H9 (cell line): Measurements from ENCODE around the gene BMPR2. TPM values are rescaled to one million over a fixed set of nuclear protein-coding genes. Genes with fewer than 3 reads are reported as not detected.

Experiments
- DNase-seq: peaks from one replicate; pipeline ENCODE4 v3.0.0-alpha.2; 2017
- H2AFZ ChIP-seq: one replicate; pipeline ENCODE4 v1.6.1; 2013; ENCODE audit warnings: mild to moderate bottlenecking, low read length, control low read depth, moderate library complexity
- H2AK5ac ChIP-seq: 2 replicates; pipeline ENCODE4 v1.6.1; 2013; ENCODE audit warnings: low read length, control low read depth, mixed read lengths; ENCODE audit not compliant: insufficient read length
- H2BK120ac ChIP-seq: one replicate; pipeline ENCODE4 v1.6.1; 2013; ENCODE audit warnings: low read depth, mild to moderate bottlenecking, low read length, control low read depth, inconsistent platforms; ENCODE audit not compliant: poor library complexity, severe bottlenecking
- H2BK12ac ChIP-seq: 2 replicates; pipeline ENCODE4 v1.6.1; 2013; ENCODE audit warnings: low read length, control low read depth, mixed read lengths, low read depth; ENCODE audit not compliant: insufficient read length
- H2BK15ac ChIP-seq: 2 replicates; pipeline ENCODE4 v1.6.1; 2013; ENCODE audit warnings: low read depth, low read length, control low read depth
- H2BK20ac ChIP-seq: one replicate; pipeline ENCODE4 v1.6.1; 2013; ENCODE audit warnings: low read depth, mild to moderate bottlenecking, low read length, control low read depth, inconsistent platforms; ENCODE audit not compliant: poor library complexity, severe bottlenecking
- H2BK5ac ChIP-seq: 2 replicates; pipeline ENCODE4 v1.6.1; 2013; ENCODE audit warnings: low read length, control low read depth, mixed read lengths; ENCODE audit not compliant: insufficient read length
- H3K14ac ChIP-seq: 2 replicates; pipeline ENCODE4 v1.6.1; 2013; ENCODE audit warnings: low read length, control low read depth; ENCODE audit not compliant: insufficient read depth
- H3K18ac ChIP-seq: 2 replicates; pipeline ENCODE4 v1.6.1; 2013; ENCODE audit warnings: low read depth, mild to moderate bottlenecking, mixed read lengths, low read length, control low read depth; ENCODE audit not compliant: insufficient read length
- H3K23ac ChIP-seq: 2 replicates; pipeline ENCODE4 v1.6.1; 2013; ENCODE audit warnings: low read length, control low read depth, mixed read lengths, low read depth; ENCODE audit not compliant: insufficient read length
- H3K23me2 ChIP-seq: 2 replicates; pipeline ENCODE4 v1.6.1; 2013; ENCODE audit warnings: low read depth, mild to moderate bottlenecking, mixed read lengths, low read length, control low read depth; ENCODE audit not compliant: insufficient read length, poor library complexity, severe bottlenecking
- H3K27ac ChIP-seq: 2 replicates; pipeline ENCODE4 v1.5.1; 2013; ENCODE audit warnings: low read length, control low read depth, mixed read lengths, low read depth; ENCODE audit not compliant: insufficient read length
- H3K27me3 ChIP-seq: 2 replicates; pipeline ENCODE4 v1.6.1; 2013; ENCODE audit warnings: low read length, control low read depth, inconsistent platforms; ENCODE audit not compliant: insufficient read depth
- H3K4ac ChIP-seq: 2 replicates; pipeline ENCODE4 v1.6.1; 2013; ENCODE audit warnings: low read depth, mild to moderate bottlenecking, control low read depth, inconsistent platforms, low read length, moderate library complexity
- H3K4me1 ChIP-seq: 2 replicates; pipeline ENCODE4 v1.6.1; 2013; ENCODE audit warnings: low read length, control low read depth, inconsistent platforms; ENCODE audit not compliant: insufficient read depth
- H3K4me2 ChIP-seq: 2 replicates; pipeline ENCODE4 v1.6.1; 2013; ENCODE audit warnings: low read length, control low read depth, mixed read lengths; ENCODE audit not compliant: insufficient read length, insufficient read depth
- H3K56ac ChIP-seq: 2 replicates; pipeline ENCODE4 v1.6.1; 2013; ENCODE audit warnings: low read depth, mild to moderate bottlenecking, mixed read lengths, low read length, control low read depth; ENCODE audit not compliant: insufficient read length
- H3K79me1 ChIP-seq: 2 replicates; pipeline ENCODE4 v1.6.1; 2013; ENCODE audit warnings: low read depth, mild to moderate bottlenecking, moderate library complexity, low read length, control low read depth, inconsistent platforms; ENCODE audit not compliant: insufficient read depth, poor library complexity, severe bottlenecking
- H3K79me2 ChIP-seq: 2 replicates; pipeline ENCODE4 v1.6.1; 2013; ENCODE audit warnings: low read length, control low read depth, inconsistent platforms; ENCODE audit not compliant: insufficient read depth
- H3K9ac ChIP-seq: 2 replicates; pipeline ENCODE4 v1.6.1; 2013; ENCODE audit warnings: low read length, control low read depth, mixed read lengths; ENCODE audit not compliant: insufficient read length; ENCODE audit errors: extremely low read depth
- H3K9me3 ChIP-seq: one replicate; pipeline ENCODE4 v1.6.1; 2013; ENCODE audit warnings: low read depth, low read length, inconsistent platforms; ENCODE audit not compliant: control insufficient read depth
- H3T11ph ChIP-seq: one replicate; pipeline ENCODE4 v1.6.1; 2013; ENCODE audit warnings: mild to moderate bottlenecking, low read length, control low read depth, inconsistent platforms
- H4K20me1 ChIP-seq: one replicate; pipeline ENCODE4 v1.6.1; 2013; ENCODE audit not compliant: control insufficient read depth, insufficient read length, insufficient read depth
- H4K5ac ChIP-seq: 2 replicates; pipeline ENCODE4 v1.6.1; 2013; ENCODE audit warnings: low read depth, mild to moderate bottlenecking, mixed read lengths, low read length, control low read depth; ENCODE audit not compliant: insufficient read length
- H4K8ac ChIP-seq: replicated peaks from 2 replicates; pipeline ENCODE4 v1.6.1; 2013; ENCODE audit warnings: low read length, control low read depth, mixed read lengths, low read depth; ENCODE audit not compliant: insufficient read length
- H4K91ac ChIP-seq: 2 replicates; pipeline ENCODE4 v1.6.1; 2013; ENCODE audit warnings: low read depth, mild to moderate bottlenecking, moderate library complexity, mixed read lengths, low read length, control low read depth; ENCODE audit not compliant: insufficient read length
- H3K27ac Mint-ChIP-seq, 3 experiments: 2 replicates in 2 of 3; 3 replicates in 1 of 3; pipeline ENCODE4 v1.8.0; 2020 to 2021; ENCODE audit warnings: mixed read lengths in 3 of 3, mild to moderate bottlenecking in 1 of 3, moderate library complexity in 1 of 3
- H3K27me3 Mint-ChIP-seq: 2 replicates; pipeline ENCODE4 v1.8.0; 2021; ENCODE audit warnings: low read depth, mild to moderate bottlenecking, moderate library complexity, mixed read lengths
- H3K36me3 Mint-ChIP-seq, 3 experiments: 2 replicates in 2 of 3; 3 replicates in 1 of 3; pipeline ENCODE4 v1.8.0; 2020 to 2021; ENCODE audit warnings: low read depth in 3 of 3, mixed read lengths in 3 of 3; ENCODE audit not compliant: insufficient read depth in 1 of 3
- H3K4me1 Mint-ChIP-seq, 2 experiments: 2 replicates each; pipeline ENCODE4 v1.8.0; 2020; ENCODE audit warnings: mixed read lengths in 2 of 2
- H3K4me3 Mint-ChIP-seq, 2 experiments: 2 replicates in 1 of 2; 3 replicates in 1 of 2; pipeline ENCODE4 v1.8.0; 2020 to 2021; ENCODE audit warnings: mild to moderate bottlenecking in 2 of 2, mixed read lengths in 2 of 2, moderate library complexity in 1 of 2
- H3K9me3 Mint-ChIP-seq, 2 experiments: 2 replicates in 1 of 2; 3 replicates in 1 of 2; pipeline ENCODE4 v1.8.0; 2020; ENCODE audit warnings: mild to moderate bottlenecking in 2 of 2, mixed read lengths in 2 of 2, moderate library complexity in 1 of 2
- CTCF ChIP-seq: fragments of 200-600 bp; sonication (generic); conservative IDR thresholded peaks from 3 replicates; pipeline ENCODE4 v1.8.0; 2021; ENCODE audit warnings: antibody characterized with exemption, mild to moderate bottlenecking
- WGBS: extraction: QIAGEN DNeasy Blood & Tissue Kit; methylation state at CpG from one replicate; pipeline ENCODE4 v1.1.7; 2013; ENCODE audit warnings: missing lambda C conversion rate, low lambda C conversion rate, mixed read lengths; ENCODE audit not compliant: insufficient read length; ENCODE audit errors: extremely low coverage; 5-methylcytosine and 5-hydroxymethylcytosine counted together
- total RNA-seq: library from RNA; stranded (reverse); gene quantifications from 2 replicates; pipeline ENCODE4 v1.2.1, GENCODE V29; 2021

BMPR2 gene
- total RNA-seq, 1 experiment from 2014 or later, result 17.3 TPM

GRCh38 chr2:202425036-202425435 lies 48.9 kb downstream of the BMPR2 start:
- no CpG with 5 or more reads among the region's 5 CpGs for WGBS
- no peak overlapping the region for H3K4me2 ChIP-seq
- Mint-ChIP-seq H3K4me3 (no peak overlapping the region), H3K9me3 (no peaks in the 10 kb centered on the region), H3K27me3 (no peaks in the 10 kb centered on the region), H3K27ac (peak overlapping the region in 2 of 3 experiments; percentile 1 to 53; a peak in 3 of 7 replicates), H3K36me3 (peaks cover 0 to 9% (median 0%) of the 10 kb centered on the region in 3 experiments; a peak in 4 of 7 replicates), H3K4me1 (peaks cover 18 to 21% of the 10 kb centered on the region in 2 experiments)
- H2AK5ac ChIP-seq, result no peak overlapping the region
- no peak overlapping the region for H3K4ac ChIP-seq
- H2BK20ac ChIP-seq, result no peak overlapping the region
- H3T11ph ChIP-seq, result no peak overlapping the region
- H3K27me3 ChIP-seq, result no peaks in the 10 kb centered on the region
- no peak overlapping the region for H3K18ac ChIP-seq
- H3K79me2 ChIP-seq, result no peaks in the 10 kb centered on the region; the same call in 1 of the 2 replicates
- no peak overlapping the region for H2BK5ac ChIP-seq
- H3K27ac ChIP-seq, result no peak overlapping the region
- H4K5ac ChIP-seq, result no peak overlapping the region
- no peak overlapping the region for H3K56ac ChIP-seq
- no peak overlapping the region for H3K23ac ChIP-seq
- no peak overlapping the region for H2BK15ac ChIP-seq
- H4K91ac ChIP-seq, result no peak overlapping the region
- H3K79me1 ChIP-seq, result no peaks in the 10 kb centered on the region
- no peak for DNase-seq
- H4K8ac ChIP-seq, result no peak overlapping the region
- no peaks in the 10 kb centered on the region for H4K20me1 ChIP-seq
- no peaks in the 10 kb centered on the region; the same call in 1 of the 2 replicates for H3K4me1 ChIP-seq
- H2BK12ac ChIP-seq, result no peak overlapping the region
- H3K9me3 ChIP-seq, result no peaks in the 10 kb centered on the region
- TF ChIP-seq CTCF, result no peak
- no peak overlapping the region for H2AFZ ChIP-seq
- no peak overlapping the region for H3K14ac ChIP-seq
- H3K9ac ChIP-seq, result no peak overlapping the region
- H3K23me2 ChIP-seq, result no peaks in the 10 kb centered on the region
- H2BK120ac ChIP-seq, result no peak overlapping the region
